ENCODE measurements around the gene PLXNB2.

PLXNB2 gene

GRCh38 chr22:50232481-50233151 is 74.8 kb downstream of the PLXNB2 start:
- no peak for DNase-seq (ENCODE audit: low spot score in 2 of 2)
- Mint-ChIP-seq H3K9me3 (no peaks in the 10 kb centered on the region), H3K27me3 (no peaks in the 10 kb centered on the region), H3K4me3 (no peak overlapping the region), H3K27ac (ENCODE audit: low read depth) (no peak overlapping the region), H3K4me1 (peaks cover 37% of the 10 kb centered on the region), H3K36me3 (ENCODE audit: insufficient read depth) (peaks cover 40% of the 10 kb centered on the region)
- no peak for ATAC-seq (replicated peaks; ENCODE audit: extremely low read depth, poor library complexity, severe bottlenecking)

- no peak overlapping the region for H3K4me3 Mint-ChIP-seq
- no peaks in the 10 kb centered on the region for H3K27me3 Mint-ChIP-seq
- H3K36me3 Mint-ChIP-seq (ENCODE audit: insufficient read depth) = peaks cover 42% of the 10 kb centered on the region
- no peaks in the 10 kb centered on the region for H3K9me3 Mint-ChIP-seq
- H3K27ac Mint-ChIP-seq (ENCODE audit: low read depth) = no peak overlapping the region
- DNase-seq (ENCODE audit: low spot score in 2 of 2) (no peak), ATAC-seq (replicated peaks; ENCODE audit: extremely low read depth, poor library complexity, severe bottlenecking) (no peak)
- peaks cover 20% of the 10 kb centered on the region for H3K4me1 Mint-ChIP-seq
Observed at GRCh38 chr22:50229370-50229769, 78.1 kb downstream of the PLXNB2 start.

GRCh38 chr22:50228366-50228765 is 79.1 kb downstream of the PLXNB2 start:
- Mint-ChIP-seq H3K36me3 (ENCODE audit: insufficient read depth) (peaks cover 47% of the 10 kb centered on the region), H3K4me3 (no peak overlapping the region), H3K27me3 (no peaks in the 10 kb centered on the region), H3K4me1 (peaks cover 17% of the 10 kb centered on the region), H3K27ac (ENCODE audit: low read depth) (peak overlapping the region; percentile 83), H3K9me3 (no peaks in the 10 kb centered on the region)
- DNase-seq (ENCODE audit: low spot score in 2 of 2) (no peak), ATAC-seq (replicated peaks; ENCODE audit: extremely low read depth, poor library complexity, severe bottlenecking) (no peak)

- Mint-ChIP-seq H3K36me3 (ENCODE audit: insufficient read depth) (peaks cover 50% of the 10 kb centered on the region), H3K27ac (ENCODE audit: low read depth) (no peak overlapping the region), H3K9me3 (no peaks in the 10 kb centered on the region), H3K4me3 (no peak overlapping the region), H3K4me1 (peaks cover 17% of the 10 kb centered on the region), H3K27me3 (no peaks in the 10 kb centered on the region)
- no peak for ATAC-seq (replicated peaks; ENCODE audit: extremely low read depth, poor library complexity, severe bottlenecking)
- no peak for DNase-seq (ENCODE audit: low spot score in 2 of 2)
Observed at GRCh38 chr22:50227579-50228215, 79.7 kb downstream of the PLXNB2 start.

- H3K36me3 Mint-ChIP-seq (ENCODE audit: insufficient read depth) = peaks cover 47% of the 10 kb centered on the region
- H3K9me3 Mint-ChIP-seq = no peaks in the 10 kb centered on the region
- H3K4me1 Mint-ChIP-seq = peaks cover 17% of the 10 kb centered on the region
Observed at GRCh38 chr22:50226875-50227165, 80.6 kb downstream of the PLXNB2 start.

GRCh38 chr22:50226063-50226874 is 81.2 kb downstream of the PLXNB2 start:
- ATAC-seq (replicated peaks; ENCODE audit: extremely low read depth, poor library complexity, severe bottlenecking) (no peak), DNase-seq (ENCODE audit: low spot score in 2 of 2) (no peak)
- Mint-ChIP-seq H3K9me3 (no peaks in the 10 kb centered on the region), H3K4me3 (no peak overlapping the region), H3K4me1 (peaks cover 17% of the 10 kb centered on the region), H3K36me3 (ENCODE audit: insufficient read depth) (peaks cover 44% of the 10 kb centered on the region), H3K27me3 (no peaks in the 10 kb centered on the region), H3K27ac (ENCODE audit: low read depth) (peak overlapping the region; percentile 59)

More at GRCh38 chr22:50226875-50227165, 80.6 kb downstream of the PLXNB2 start:
- Mint-ChIP-seq H3K4me3 (no peak overlapping the region), H3K27me3 (no peaks in the 10 kb centered on the region), H3K27ac (ENCODE audit: low read depth) (peak overlapping the region; percentile 59)
- DNase-seq (ENCODE audit: low spot score in 2 of 2) (no peak), ATAC-seq (replicated peaks; ENCODE audit: extremely low read depth, poor library complexity, severe bottlenecking) (no peak)

- Mint-ChIP-seq H3K4me3 (no peak overlapping the region), H3K9me3 (no peaks in the 10 kb centered on the region), H3K36me3 (ENCODE audit: insufficient read depth) (peaks cover 42% of the 10 kb centered on the region), H3K27ac (ENCODE audit: low read depth) (no peak overlapping the region), H3K4me1 (peaks cover 17% of the 10 kb centered on the region), H3K27me3 (no peaks in the 10 kb centered on the region)
- ATAC-seq (replicated peaks; ENCODE audit: extremely low read depth, poor library complexity, severe bottlenecking) = no peak
- DNase-seq (ENCODE audit: low spot score in 2 of 2) = no peak
Observed at GRCh38 chr22:50225200-50225969, 82.1 kb downstream of the PLXNB2 start.

Data from central memory CD8-positive, alpha-beta T cell (primary cell).